Measurements from ENCODE around the gene PLK2.

DNA sequence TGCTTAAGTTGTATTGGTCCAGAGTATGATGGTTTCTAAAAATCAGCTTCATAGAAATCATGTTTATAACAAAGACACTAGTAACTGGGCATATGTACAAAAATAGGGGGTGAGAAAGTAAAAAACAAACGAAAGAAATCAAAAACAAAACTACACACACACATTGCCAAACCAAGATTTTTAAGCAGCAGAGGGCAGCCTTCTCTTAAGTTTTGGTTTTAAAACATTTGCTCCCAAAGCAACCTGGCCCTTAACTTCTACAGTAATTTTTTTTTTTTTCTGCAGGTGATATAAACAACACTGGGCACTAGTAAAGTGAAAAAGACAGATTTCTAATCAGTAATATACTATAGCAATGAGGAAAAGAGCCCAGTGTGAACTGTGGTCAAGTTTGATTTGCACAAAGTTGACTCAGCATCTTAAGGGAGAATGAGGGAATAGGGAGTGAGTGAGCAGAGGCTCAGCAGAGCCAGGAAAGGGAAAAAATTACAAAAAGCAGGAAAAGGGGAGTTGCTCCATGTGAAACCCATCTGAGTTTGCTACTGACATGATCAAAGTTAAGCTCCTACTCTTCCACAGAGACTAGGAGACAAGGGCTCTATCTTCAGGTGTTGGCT, 18.0 kb upstream of the PLK2 start:
- TF ChIP-seq, protein P1, sequence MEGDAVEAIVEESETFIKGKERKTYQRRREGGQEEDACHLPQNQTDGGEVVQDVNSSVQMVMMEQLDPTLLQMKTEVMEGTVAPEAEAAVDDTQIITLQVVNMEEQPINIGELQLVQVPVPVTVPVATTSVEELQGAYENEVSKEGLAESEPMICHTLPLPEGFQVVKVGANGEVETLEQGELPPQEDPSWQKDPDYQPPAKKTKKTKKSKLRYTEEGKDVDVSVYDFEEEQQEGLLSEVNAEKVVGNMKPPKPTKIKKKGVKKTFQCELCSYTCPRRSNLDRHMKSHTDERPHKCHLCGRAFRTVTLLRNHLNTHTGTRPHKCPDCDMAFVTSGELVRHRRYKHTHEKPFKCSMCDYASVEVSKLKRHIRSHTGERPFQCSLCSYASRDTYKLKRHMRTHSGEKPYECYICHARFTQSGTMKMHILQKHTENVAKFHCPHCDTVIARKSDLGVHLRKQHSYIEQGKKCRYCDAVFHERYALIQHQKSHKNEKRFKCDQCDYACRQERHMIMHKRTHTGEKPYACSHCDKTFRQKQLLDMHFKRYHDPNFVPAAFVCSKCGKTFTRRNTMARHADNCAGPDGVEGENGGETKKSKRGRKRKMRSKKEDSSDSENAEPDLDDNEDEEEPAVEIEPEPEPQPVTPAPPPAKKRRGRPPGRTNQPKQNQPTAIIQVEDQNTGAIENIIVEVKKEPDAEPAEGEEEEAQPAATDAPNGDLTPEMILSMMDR (IDR thresholded peaks at IDR 0.05; ENCODE audit: extremely low read depth in 1 of 2, insufficient read depth in 1 of 2, low read depth in 1 of 2, low read length in 2 of 2) = no peak
- TF ChIP-seq POLR2A (IDR thresholded peaks at IDR 0.05; ENCODE audit: low read depth, low read length) = no peak

Measured in endothelial cell of umbilical vein (primary cell).